HG02759 (cell line): Measurements from ENCODE around the gene TMEM248.
"Not testable (repeated sequence)": the region's sequence is repeated elsewhere in the genome, so short reads cannot be mapped to it uniquely, and the experiment has no call there.

Experiments
- ATAC-seq: cut with Tn5 transposase; IDR thresholded peaks from one replicate; pipeline ENCODE4 v1.9.1; 2021; ENCODE audit warnings: mild to moderate bottlenecking, moderate library complexity; ENCODE audit not compliant: unreplicated experiment

TMEM248 gene

DNA sequence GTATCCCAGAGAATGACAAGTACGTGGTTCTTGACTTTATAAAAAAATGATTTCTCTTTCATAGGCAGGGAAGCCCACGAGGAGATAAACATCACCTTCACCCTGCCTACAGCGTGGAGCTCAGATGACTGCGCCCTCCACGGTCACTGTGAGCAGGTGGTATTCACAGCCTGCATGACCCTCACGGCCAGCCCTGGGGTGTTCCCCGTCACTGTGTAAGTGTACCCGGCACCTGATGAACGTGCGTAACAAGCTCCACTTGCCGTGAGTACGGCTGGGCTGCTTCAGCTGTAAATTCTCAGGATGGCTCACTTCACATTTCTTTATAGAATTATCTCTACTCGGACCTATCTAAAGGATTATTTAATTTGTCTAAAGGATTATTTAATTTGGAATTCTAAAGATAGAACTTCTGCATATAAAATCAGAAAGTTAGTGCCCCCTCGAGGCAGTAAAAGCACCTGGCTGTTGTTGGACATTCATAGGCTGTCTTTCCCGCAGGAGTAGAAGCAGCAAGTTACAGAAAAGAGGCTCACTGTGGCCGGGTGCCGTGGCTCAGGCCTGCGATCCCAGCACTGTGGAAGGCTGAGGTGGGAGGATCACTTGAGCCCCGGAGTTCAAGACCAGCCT, 27.6 kb downstream of the TMEM248 start:
- ATAC-seq = no peak

DNA sequence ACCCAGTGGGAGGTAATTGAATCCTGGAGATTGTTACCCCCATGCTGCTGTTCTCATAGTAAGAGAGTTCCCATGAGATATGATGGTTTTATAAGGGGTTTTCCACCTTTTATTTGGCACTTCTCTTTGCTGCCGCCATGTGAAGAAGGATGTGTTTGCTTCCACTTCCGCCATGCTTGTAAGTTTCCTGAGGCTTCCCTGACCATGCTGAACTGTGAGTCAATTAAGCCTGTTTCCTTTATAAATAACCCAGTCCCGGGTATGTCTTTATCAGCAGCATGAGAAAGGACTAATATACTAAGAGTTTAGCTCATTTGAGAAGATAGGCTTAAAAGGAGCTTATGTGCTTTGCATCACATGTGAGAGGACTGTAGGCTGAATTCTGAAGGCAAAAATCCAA, 29.3 kb downstream of the TMEM248 start:
- ATAC-seq = no peak

DNA sequence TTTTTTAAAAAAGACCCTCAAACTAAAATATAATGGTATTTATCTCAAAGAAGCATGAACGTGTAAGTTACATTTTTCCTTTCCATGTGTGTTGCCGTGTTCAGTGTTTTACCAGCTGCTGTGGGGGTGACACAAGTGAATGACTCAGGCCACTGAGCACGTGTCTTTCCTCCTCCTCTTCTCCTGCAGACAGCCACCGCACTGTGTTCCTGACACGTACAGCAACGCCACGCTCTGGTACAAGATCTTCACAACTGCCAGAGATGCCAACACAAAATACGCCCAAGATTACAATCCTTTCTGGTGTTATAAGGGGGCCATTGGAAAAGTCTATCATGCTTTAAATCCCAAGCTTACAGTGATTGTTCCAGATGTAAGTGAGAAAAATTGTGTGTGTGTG, 29.7 kb downstream of the TMEM248 start:
- ATAC-seq = no peak

DNA sequence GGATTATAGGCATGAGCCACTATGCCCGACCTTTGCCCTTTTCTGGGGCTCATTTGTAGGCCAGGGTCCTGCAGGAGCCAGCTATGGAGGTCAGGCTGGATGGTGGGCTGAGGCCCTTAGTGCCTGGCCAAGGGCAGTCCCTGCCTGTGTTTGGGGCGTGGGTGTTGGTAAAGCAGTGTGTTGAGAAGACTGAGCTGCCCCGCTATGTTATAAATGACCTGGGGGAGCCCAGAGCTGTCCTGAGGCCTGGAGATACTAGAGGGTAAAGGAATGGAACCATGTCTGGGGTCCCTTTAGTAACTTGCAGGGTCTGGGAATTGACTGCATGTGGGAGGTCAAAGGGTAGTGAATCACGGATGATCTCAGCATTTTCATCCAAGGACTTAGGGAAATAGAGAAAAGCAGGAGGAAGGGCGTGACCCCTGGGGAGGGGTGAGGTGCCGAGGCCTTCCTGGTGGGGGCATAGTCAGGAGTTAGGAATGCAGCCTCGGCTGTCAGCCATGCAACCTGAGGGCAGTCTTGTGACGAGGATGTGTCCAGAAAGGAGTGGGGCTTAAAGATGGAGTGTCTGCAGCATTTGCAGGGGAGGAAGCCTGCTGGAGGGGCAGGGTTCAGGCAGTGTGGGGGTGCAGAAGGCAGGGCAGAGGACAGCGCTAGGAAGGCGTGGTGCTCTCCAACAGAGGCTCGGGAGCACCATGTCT, 31.5 kb downstream of the TMEM248 start:
- ATAC-seq = no peak

DNA sequence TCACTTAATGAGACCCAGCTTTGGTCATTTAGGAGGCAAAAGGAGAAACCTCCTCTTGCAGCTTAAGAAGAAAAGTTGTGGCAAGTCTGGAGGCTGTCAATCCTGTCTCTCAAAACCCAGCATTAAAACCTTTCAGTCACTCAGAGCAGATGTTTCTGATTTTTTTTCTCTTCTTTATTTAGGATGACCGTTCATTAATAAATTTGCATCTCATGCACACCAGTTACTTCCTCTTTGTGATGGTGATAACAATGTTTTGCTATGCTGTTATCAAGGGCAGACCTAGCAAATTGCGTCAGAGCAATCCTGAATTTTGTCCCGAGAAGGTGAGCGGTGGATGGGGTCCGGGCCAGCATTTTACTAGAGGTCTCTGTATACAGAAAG, 32.0 kb downstream of the TMEM248 start:
- no peak for ATAC-seq

DNA sequence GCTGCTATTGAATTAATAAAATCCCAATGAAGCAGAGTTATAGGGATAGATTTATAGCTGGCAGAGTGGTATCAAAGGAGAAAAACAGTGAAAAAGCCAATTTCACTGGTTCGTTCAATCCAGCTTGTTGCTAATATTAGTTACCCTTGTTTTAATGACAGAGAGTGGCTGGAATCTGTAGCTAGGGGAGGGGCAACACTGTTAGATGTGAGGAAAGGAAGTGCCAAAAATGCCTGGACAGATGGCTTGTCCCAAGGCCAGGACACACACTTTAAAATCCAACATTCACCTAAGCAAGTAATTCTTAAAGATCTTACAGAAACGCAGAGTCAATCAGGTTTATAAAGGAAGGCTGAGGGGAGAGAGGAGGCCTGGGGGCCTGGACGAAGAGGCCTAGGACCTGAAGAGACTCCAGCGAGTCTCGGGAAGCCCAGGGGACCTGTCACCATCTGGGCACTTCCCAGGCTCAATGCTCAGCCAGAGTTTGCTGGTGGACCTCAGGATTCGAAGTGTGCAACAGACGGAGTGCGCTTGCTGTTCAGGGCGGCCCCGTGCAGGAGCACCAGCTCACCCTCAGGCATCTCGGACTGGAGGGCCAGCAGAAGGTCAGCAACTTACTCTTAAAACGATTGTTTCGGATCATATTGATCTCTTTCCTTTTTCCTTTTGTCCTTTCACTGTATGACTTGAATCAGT, 36.7 kb downstream of the TMEM248 start:
- no peak for ATAC-seq

GRCh38 chr7:66958538-66959350, 37.7 kb downstream of the TMEM248 start:
- no peak for ATAC-seq

GRCh38 chr7:66960192-66960591, 39.2 kb downstream of the TMEM248 start:
- ATAC-seq = no peak

DNA sequence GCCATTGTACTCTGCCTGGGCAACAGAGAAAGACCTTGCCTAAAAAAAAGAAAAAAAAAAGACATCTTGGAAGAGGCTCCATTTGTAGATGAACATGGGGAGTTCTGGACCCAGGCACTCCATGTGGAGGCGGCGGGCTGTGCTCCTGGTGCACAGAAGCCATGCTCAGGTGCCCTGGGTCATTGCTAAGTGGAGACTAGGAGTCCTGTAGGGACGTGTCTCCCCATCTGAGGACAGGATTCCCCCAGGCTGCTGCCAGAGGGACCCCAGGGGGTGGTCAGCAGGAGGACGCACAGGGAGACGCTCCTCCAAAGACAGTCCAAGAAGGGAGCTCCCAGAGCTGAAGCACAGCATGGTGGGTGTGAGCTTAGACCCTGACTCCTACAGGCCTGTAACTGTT, 40.1 kb downstream of the TMEM248 start:
- ATAC-seq = no peak

GRCh38 chr7:66964411-66964810, 43.4 kb downstream of the TMEM248 start:
- ATAC-seq = no peak

DNA sequence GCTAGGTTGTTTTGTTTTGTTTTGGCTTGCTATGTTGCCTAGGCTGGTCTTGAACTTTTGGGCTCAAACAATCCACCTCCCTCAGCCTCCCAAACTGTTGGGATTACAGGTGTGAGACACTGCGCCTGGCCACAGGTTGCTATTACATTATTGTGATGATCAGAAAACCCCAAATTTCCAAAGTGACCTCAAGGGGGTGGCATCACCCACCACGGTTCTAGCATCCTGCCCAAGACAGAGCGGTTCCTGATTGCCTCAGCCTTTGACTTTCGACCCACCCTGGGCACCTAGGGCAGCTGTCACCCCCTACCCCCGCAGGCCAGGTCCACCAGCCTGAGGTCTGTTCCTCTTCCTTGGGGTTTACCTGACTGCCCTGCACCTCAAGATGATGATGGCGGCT, 46.0 kb downstream of the TMEM248 start:
- no peak for ATAC-seq

- ATAC-seq = not testable (repeated sequence)
Observed at GRCh38 chr7:66969001-66969400, 48.0 kb downstream of the TMEM248 start.

DNA sequence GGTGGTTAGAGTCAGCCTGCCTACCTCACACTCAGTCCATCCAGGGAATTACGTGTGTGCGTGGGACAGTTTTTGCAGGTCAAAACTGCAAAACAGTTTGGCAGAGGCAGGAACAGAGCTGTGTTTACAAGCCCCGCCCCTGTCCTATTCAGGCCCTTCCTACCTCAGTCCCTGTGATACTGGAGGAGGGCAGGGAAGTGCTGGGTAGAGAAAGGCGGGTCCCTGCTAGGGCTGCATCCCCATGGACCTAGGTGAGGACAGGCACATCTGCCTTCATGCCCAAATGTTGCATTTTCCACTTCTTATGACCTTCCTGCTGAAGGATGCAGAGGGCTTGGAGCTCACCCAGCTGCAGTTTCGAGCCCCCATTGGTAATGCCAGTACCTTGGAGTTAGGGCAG, 49.3 kb downstream of the TMEM248 start:
- ATAC-seq = no peak

GRCh38 chr7:66974986-66975590, 54.1 kb downstream of the TMEM248 start:
- ATAC-seq = no peak

DNA sequence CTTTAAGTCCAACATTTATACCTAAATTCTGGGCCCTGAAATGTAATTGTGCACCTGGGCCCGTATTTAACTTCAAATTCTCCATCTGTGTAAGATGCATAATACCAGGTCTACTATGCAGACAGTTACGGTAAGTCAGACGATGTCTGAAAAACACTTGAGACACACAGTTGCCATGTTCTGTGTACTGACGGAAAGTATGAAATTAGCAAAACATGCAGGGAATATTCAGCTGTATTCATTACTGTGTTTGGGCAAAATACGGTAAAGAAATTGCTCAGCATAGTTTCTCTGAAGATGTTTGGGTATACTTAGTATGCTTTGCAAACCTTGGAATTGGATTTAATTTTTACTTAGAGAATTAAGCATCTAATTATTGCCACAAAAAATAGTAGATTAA, 57.3 kb downstream of the TMEM248 start:
- ATAC-seq = not testable (repeated sequence)

GRCh38 chr7:66979013-66979412, 58.0 kb downstream of the TMEM248 start:
- ATAC-seq = not testable (repeated sequence)

DNA sequence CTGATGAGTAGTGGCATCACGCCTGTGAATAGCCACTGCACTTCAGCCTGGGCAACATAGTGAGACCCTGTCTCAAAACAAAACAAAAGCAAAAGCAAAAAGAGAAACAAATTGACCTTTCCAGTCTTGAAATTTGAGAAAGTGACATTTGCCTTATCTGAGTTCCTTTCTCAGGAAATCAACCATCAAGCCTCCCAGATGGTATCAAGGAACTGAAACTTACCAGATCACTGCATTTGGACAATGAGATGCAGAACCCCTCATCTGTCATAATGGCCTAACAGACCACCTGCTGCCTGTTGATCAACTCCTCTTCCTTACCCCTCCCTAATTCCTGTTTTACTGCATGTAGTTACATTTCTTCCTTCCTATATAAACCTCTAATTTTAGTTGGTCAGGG, 59.3 kb downstream of the TMEM248 start:
- ATAC-seq = not testable (repeated sequence)

DNA sequence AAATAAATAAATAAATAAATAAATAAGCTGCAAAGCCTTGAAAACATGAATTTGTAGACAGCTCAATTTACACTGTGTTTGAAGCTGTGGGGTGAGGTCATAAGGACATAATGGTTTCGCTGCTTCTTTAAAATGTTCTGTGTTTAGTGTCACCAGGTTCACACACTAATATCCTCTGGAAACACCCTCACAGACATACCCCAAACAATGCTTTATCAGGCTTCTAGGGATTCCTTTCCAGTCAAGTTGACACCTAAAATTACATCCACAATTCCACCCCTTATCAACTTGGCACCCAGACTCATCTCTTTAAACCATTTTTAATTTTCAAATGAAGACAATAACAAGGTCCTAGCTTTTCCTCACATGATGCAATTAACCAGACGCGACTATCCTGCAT, 68.5 kb downstream of the TMEM248 start:
- ATAC-seq = not testable (repeated sequence)

DNA sequence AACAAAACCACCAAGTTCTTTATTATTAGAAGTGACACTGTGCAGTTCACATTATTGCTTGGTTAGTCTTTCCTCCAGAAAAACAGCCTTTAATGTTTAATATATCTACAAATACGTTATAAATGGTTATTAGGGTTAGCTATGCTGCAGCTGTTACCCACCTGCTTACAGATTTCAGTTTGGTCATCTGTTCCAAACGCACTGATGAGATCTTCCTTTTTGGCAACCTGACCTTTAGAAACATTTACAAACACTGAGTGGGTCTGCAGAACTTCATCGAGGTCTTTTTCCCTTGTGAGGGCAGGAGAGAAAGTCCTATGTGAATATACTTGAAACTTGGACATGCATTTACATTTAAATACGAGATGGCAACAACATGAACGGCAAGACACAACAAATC, 73.0 kb downstream of the TMEM248 start:
- not testable (repeated sequence) for ATAC-seq

- peak; percentile 36 for ATAC-seq
Observed at GRCh38 chr7:66994691-66995049, 73.6 kb downstream of the TMEM248 start.
